HG03520 (cell line): ENCODE data around the gene DCAF12.

Source experiments
- ATAC-seq: cut with Tn5 transposase; IDR thresholded peaks from one replicate; pipeline ENCODE4 v1.9.1; 2021; ENCODE audit warnings: mild to moderate bottlenecking, moderate library complexity; ENCODE audit not compliant: unreplicated experiment

DCAF12 gene

GRCh38 chr9:34127035-34127948 is 794 bp upstream of the DCAF12 start:
- peak; percentile 4 for ATAC-seq

- no peak for ATAC-seq
Observed at GRCh38 chr9:34125681-34126206, 754 bp downstream of the DCAF12 start.

DNA sequence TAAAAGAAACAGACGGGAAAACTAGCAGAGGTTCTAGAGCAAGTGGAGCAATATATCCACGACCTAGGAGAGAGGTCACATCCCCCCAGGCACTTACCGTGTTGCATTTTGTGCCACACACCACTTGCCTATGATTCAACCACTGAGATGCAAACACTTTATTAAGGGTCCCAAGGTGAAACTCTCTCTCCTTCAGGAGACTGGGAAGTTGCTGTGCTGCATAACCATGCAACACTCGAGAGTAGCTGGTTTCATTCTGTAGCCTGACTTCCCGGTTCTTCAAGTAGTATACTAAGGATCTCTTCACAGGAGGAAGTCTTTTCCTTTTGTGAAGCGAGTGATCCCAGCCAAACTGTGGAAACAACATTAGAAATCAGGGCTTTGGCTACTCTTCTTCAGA is 1.6 kb downstream of the DCAF12 start:
- no peak for ATAC-seq

DNA sequence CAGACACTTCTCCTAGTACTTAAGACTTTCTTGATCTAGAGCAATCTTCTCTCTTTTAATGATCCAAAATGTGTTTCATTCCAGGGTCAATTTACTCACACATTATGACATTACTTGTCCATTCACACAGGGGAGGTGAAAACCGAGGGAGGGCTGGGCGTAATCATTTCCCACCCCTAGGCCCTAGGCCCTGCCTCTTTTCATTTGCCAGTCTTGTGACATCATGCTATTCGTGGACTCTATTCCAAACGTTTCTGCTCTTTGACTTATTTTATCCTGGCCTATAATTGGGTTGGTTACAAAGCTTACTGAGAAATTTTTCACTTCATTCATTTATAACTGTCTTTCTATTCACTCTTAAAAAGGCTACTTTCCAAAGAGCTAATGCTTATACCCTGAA is 2.4 kb downstream of the DCAF12 start:
- ATAC-seq, result no peak

GRCh38 chr9:34123682-34124081 is 2.8 kb downstream of the DCAF12 start:
- no peak for ATAC-seq

GRCh38 chr9:34121996-34122395 is 4.5 kb downstream of the DCAF12 start:
- no peak for ATAC-seq

GRCh38 chr9:34119713-34120112 is 6.8 kb downstream of the DCAF12 start:
- no peak for ATAC-seq

DNA sequence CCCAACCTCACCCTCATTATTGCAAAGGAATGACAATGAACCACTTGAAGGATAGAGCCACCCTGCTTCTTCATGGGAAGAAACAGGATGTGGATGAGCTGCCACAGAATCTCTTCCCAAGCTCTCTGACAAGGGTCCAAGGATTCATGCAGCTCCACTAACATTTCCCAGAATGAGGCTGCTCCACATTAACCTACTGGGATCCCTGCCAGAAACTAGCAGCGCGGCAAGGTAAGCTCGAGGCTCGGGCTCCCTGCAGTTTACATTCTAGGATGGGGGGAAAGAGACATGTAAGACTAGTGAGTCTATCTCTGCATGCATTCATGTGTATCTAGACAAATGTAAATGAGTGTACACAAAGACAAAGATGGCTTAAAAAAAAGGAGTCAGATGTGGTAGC is 12.1 kb downstream of the DCAF12 start:
- ATAC-seq, result no peak

DNA sequence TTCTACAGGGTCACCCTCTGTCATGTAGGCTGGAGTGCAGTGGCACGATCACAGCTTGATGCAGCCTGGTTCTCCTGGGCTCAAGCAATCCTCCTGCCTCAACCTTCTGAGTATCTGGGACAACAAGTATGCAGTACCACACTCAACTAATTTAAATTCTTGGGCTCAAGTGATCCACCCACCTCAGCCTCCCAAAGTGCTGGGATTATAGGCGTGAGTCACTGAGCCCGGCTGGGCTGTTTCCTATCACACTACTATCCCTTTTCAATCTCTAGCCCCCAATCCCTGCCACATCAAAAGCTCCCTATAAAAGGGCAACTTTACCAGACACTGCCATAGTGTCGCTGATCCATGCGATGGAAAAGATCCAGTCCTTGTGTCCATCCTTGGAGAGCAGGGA is 20.4 kb downstream of the DCAF12 start:
- ATAC-seq, result no peak

GRCh38 chr9:34102796-34103195 is 23.7 kb downstream of the DCAF12 start:
- ATAC-seq, result no peak

- ATAC-seq, result no peak
Observed at GRCh38 chr9:34098307-34098706, 28.2 kb downstream of the DCAF12 start.

- ATAC-seq, result no peak
Observed at GRCh38 chr9:34097865-34098264, 28.6 kb downstream of the DCAF12 start.

- ATAC-seq, result no peak
Observed at GRCh38 chr9:34096751-34097150, 29.7 kb downstream of the DCAF12 start.

DNA sequence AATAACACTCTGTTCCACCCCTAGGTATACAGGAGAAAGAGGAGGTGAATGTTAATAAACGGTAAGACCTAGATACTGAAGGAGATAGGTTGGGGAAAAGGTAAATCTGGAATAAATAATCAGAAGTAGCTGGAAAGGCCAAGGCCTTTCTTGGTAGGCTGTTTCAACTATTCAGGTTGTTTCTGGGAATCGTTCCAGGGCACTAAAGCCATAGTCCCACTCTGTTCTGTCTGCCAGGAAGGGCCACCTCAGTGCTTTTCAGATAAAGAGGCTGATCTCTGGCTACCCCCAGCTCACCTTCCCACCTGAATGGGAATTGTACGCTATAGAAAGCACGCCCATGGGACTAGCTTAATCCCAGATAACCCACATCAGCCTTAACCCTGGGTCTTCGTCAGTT is 32.9 kb downstream of the DCAF12 start:
- ATAC-seq, result no peak

DNA sequence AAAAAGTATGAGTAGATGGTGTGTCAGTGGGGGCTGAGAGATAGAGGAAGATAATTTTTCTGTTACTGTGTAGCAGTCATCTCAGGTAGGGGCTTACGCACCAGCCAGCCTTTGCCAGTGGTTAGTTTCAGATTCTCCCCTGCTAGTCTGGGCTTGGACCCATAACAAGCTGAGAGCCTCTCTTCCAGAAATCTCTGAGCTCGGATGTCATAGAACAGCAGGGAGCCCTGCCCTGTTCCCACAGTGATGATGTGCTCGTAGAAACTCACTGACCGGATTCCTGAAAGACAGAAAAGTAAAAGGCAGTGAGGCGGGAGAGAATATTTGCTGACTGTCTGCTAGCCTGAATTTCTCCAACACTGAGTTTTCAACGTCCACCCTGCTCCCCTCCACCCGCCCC is 37.2 kb downstream of the DCAF12 start:
- no peak for ATAC-seq

GRCh38 chr9:34087370-34087769 is 39.1 kb downstream of the DCAF12 start:
- no peak for ATAC-seq

GRCh38 chr9:34086864-34087263 is 39.6 kb downstream of the DCAF12 start:
- no peak for ATAC-seq

DNA sequence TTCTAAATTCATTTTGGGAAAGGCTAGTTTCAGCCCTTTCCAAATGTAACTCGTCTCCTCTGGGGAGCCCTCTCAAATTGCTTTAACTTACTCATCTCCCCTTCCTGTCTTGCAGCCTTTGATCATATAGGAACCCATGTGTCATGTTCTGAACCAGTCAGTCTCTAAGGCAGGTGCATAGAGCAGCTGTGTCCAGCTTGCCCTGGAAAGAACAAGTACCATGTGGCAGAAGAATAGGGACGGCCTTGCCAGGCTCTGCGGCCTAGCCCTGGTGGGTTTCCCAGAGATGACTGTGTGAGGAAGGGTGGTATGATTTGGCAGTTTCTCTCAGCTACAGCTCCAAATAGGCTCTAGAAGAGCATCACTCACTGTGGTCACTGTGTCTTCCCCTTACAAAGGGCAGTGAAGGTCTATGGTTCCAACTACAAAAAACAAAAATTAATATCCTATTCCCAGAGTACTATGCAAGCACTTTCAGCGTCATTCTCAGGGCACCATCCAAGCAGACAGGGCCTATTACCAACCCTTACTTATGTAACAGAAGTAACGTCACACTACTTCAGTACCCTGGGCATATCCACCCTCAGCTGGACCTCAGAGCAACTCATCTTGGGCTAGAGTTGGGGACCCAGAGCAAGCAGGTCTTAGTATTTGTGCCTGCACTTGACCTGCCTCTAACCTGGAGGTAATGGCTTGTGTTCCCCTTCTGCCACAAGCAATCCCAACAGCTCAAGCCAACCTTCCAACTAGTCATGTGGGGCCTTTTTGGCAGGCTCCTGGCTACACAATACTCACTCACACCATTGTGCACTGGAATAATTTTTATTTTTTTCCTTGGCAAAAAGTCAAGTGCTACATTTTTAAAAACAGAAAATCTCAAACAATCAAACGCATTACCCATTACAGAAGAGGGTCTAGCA is 40.7 kb downstream of the DCAF12 start:
- no peak for ATAC-seq

DNA sequence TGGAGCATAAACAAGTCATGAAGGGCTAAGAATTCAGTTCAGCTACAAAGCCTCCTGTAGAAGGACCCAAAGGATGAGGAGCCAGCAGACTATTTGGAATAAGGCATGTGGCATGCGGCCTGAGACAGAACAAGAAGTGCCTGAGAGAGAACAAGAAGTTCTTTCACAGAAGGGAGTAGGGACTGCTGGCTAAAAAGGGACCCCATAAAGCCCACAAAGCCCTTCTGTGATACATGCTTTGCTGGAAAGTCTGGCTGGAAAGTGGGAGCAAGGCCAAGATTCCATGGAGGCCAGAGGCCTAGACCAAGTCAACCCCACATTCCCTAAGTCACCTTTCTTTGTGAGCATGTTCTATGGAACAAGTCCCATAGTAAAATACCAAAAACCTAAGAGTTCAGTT is 41.9 kb downstream of the DCAF12 start:
- ATAC-seq, result no peak

DNA sequence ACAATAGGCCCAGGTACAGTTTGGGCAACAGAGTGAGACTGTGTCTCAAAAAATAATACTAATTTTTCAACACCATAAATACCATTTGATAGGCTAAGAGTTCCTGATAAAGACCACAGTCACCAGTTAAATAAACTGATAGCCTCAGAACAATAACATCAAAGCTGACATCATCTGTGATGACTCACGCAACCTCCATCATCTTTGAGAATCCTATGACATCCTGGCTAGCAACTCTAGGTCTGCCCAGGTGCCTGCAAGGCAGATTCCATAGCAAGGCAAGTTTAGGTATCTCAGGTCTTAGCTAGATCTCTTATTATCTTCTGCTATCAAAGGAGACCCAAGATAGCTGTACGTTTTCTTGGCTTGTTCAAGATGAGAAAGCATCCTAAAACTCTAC is 47.3 kb downstream of the DCAF12 start:
- no peak for ATAC-seq

- no peak for ATAC-seq
Observed at GRCh38 chr9:34072868-34073590, 53.5 kb downstream of the DCAF12 start.
